SU-DHL-6 (cell line): ENCODE results near the gene KLHL30.
"Not testable (repeated sequence)": the region's sequence is repeated elsewhere in the genome, so short reads cannot be mapped to it uniquely, and the experiment has no call there.

Experiments used
- H2AFZ ChIP-seq: fragments of 200-600 bp; sonication (generic); 2 replicates; pipeline ENCODE4 v1.6.1; 2014; ENCODE audit warnings: low read depth, mild to moderate bottlenecking, moderate library complexity, mixed read lengths, antibody characterized with exemption, low read length; ENCODE audit not compliant: severe bottlenecking
- H3F3A ChIP-seq: fragments of 200-600 bp; shearing (Covaris generic); 2 replicates; pipeline ENCODE4 v1.6.0; 2016; ENCODE audit warnings: antibody characterized with exemption, mild to moderate bottlenecking; ENCODE audit not compliant: insufficient read depth
- H3K27ac ChIP-seq: fragments of 200-600 bp; sonication (generic); 2 replicates; pipeline ENCODE4 v1.5.1; 2016; ENCODE audit warnings: low read depth, mild to moderate bottlenecking, low read length, moderate library complexity, mixed read lengths
- H3K27me3 ChIP-seq: fragments of 200-600 bp; sonication (generic), shearing (Covaris generic); 2 replicates; pipeline ENCODE4 v1.6.0; 2014; ENCODE audit warnings: mild to moderate bottlenecking, low read length
- H3K36me3 ChIP-seq: fragments of 200-600 bp; sonication (generic); 2 replicates; pipeline ENCODE4 v1.6.1; 2014; ENCODE audit warnings: mild to moderate bottlenecking, low read length, mixed read lengths
- H3K4me2 ChIP-seq: fragments of 300-600, 200-600 bp; shearing (Covaris generic), sonication (generic); 2 replicates; pipeline ENCODE4 v1.6.0; 2014; ENCODE audit warnings: low read length, low read depth, mild to moderate bottlenecking; ENCODE audit not compliant: poor library complexity, severe bottlenecking
- H3K4me3 ChIP-seq: fragments of 200-600 bp; sonication (generic); 2 replicates; pipeline ENCODE4 v1.5.1; 2014; ENCODE audit warnings: antibody characterized with exemption, low read length, mild to moderate bottlenecking, mixed read lengths; ENCODE audit not compliant: insufficient read depth, poor library complexity, severe bottlenecking
- H3K79me2 ChIP-seq: fragments of 200-600 bp; sonication (generic); 2 replicates; pipeline ENCODE4 v1.6.1; 2014; ENCODE audit warnings: mild to moderate bottlenecking, low read length, moderate library complexity; ENCODE audit not compliant: insufficient read depth
- H3K9ac ChIP-seq: fragments of 200-600 bp; sonication (generic); 2 replicates; pipeline ENCODE4 v1.7.0; 2014; ENCODE audit warnings: mild to moderate bottlenecking, low read length
- H3K9me2 ChIP-seq: fragments of 200-600 bp; sonication (generic); replicated peaks from 2 replicates; pipeline ENCODE4 v1.6.1; 2014; ENCODE audit warnings: low read length; ENCODE audit not compliant: insufficient read depth
- H3K9me3 ChIP-seq: fragments of 200-600 bp; sonication (generic); 2 replicates; pipeline ENCODE4 v1.6.1; 2014; ENCODE audit warnings: low read length, mixed read lengths; ENCODE audit not compliant: insufficient read depth
- H4K20me1 ChIP-seq: fragments of 200-600 bp; sonication (generic); 2 replicates; pipeline ENCODE4 v1.6.1; 2014; ENCODE audit warnings: low read depth, mild to moderate bottlenecking, antibody characterized with exemption, low read length, moderate library complexity, mixed read lengths
- EZH2phosphoT487 ChIP-seq: fragments of 200-600 bp; sonication (generic), shearing (Covaris generic); conservative IDR thresholded peaks from 2 replicates; pipeline ENCODE4 v1.6.1; 2018; ENCODE audit warnings: mild to moderate bottlenecking, antibody characterized with exemption, low read length, moderate library complexity, mixed read lengths
- TF ChIP-seq, protein P1 (sequence below): fragments of 200-600 bp; sonication (generic); IDR thresholded peaks from one replicate; pipeline ENCODE4 v1.5.1; 2017; ENCODE audit warnings: antibody characterized with exemption, mild to moderate bottlenecking, low read length, moderate library complexity; ENCODE audit not compliant: insufficient read depth, poor library complexity, severe bottlenecking

KLHL30 gene

DNA sequence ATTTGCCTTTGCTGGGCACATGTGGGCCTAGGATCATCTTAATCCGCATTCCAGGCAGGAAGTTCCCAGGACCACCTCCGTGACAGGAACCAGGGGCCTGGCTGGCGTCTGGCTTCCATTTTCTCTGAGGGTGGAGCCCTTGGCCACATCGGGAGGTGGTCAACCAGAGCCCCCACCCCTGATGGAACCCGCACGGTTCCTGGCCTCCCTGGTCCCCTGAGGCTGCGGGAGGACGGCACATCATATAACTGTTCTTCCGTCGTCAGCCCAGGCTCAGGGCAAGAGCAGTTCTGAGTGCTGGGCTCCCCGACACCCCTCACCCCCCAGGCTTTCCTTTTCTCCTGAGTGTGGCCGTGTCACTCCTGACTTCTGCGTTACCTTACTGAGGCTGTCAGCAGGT, 24.9 kb upstream of the KLHL30 start:
- H3K9me3 ChIP-seq = no peaks in the 10 kb centered on the region
- TF ChIP-seq EZH2phosphoT487 = no peak
- TF ChIP-seq, protein P1, sequence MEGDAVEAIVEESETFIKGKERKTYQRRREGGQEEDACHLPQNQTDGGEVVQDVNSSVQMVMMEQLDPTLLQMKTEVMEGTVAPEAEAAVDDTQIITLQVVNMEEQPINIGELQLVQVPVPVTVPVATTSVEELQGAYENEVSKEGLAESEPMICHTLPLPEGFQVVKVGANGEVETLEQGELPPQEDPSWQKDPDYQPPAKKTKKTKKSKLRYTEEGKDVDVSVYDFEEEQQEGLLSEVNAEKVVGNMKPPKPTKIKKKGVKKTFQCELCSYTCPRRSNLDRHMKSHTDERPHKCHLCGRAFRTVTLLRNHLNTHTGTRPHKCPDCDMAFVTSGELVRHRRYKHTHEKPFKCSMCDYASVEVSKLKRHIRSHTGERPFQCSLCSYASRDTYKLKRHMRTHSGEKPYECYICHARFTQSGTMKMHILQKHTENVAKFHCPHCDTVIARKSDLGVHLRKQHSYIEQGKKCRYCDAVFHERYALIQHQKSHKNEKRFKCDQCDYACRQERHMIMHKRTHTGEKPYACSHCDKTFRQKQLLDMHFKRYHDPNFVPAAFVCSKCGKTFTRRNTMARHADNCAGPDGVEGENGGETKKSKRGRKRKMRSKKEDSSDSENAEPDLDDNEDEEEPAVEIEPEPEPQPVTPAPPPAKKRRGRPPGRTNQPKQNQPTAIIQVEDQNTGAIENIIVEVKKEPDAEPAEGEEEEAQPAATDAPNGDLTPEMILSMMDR = no peak

DNA sequence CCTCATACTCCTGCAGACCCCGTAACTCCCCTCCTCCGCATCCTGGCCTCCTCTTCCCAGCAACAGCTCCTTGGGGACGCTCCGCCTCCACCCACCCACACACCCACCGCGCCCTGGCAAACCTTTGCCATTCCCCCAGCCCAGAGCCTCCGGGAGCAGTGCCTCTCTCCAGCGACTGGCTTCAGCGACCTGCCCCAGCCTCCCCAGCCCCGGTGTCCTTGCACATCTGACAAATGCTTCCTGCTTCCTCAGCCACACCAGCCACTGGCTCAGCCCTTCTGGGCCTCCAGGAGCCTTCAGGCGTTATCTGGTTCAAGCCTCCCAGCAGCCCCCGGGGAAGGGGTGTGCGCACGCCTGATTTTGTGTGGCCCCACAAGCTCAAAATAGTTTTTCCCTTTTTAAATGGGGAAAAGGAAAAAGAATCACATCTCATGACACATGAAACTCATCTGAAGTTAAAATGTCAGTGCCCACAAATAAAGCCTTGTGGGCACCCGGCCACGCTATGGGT, 24.1 kb upstream of the KLHL30 start:
- Histone ChIP-seq H3K9me2 (no peaks in the 10 kb centered on the region), H3K9me3 (no peaks in the 10 kb centered on the region), H4K20me1 (no peaks in the 10 kb centered on the region), H3K27me3 (no peaks in the 10 kb centered on the region), H3K79me2 (peaks cover 4% of the 10 kb centered on the region; the same call in 1 of the 2 replicates), H3K36me3 (peaks cover 13% of the 10 kb centered on the region; the same call in 1 of the 2 replicates), H3F3A (peaks cover 12% of the 10 kb centered on the region), H3K27ac (no peak overlapping the region), H2AFZ (no peak overlapping the region), H3K4me2 (no peak overlapping the region), H3K9ac (no peak overlapping the region), H3K4me3 (no peak overlapping the region)
- TF ChIP-seq EZH2phosphoT487 = no peak
- TF ChIP-seq, protein P1 = no peak

More for the DNA sequence above, 24.9 kb upstream of the KLHL30 start:
- H3F3A ChIP-seq = peaks cover 20% of the 10 kb centered on the region
- H3K27me3 ChIP-seq = no peaks in the 10 kb centered on the region
- H3K4me3 ChIP-seq = no peak overlapping the region
- no peak overlapping the region for H3K9ac ChIP-seq
- H4K20me1 ChIP-seq = no peaks in the 10 kb centered on the region
- H3K9me2 ChIP-seq = no peaks in the 10 kb centered on the region
- H3K27ac ChIP-seq = no peak overlapping the region
- peaks cover 13% of the 10 kb centered on the region; the same call in 1 of the 2 replicates for H3K36me3 ChIP-seq
- H3K4me2 ChIP-seq = no peak overlapping the region
- H3K79me2 ChIP-seq = peaks cover 4% of the 10 kb centered on the region; the same call in 1 of the 2 replicates
- H2AFZ ChIP-seq = no peak overlapping the region

- Histone ChIP-seq H2AFZ (no peak overlapping the region), H3K4me3 (no peak overlapping the region), H3K27me3 (no peaks in the 10 kb centered on the region), H3F3A (peaks cover 10% of the 10 kb centered on the region; the same call in 1 of the 2 replicates), H3K79me2 (peaks cover 4% of the 10 kb centered on the region; the same call in 1 of the 2 replicates), H3K4me2 (no peak overlapping the region), H3K36me3 (peaks cover 13% of the 10 kb centered on the region; the same call in 1 of the 2 replicates), H3K27ac (no peak overlapping the region), H4K20me1 (no peaks in the 10 kb centered on the region), H3K9me2 (no peaks in the 10 kb centered on the region), H3K9me3 (no peaks in the 10 kb centered on the region), H3K9ac (no peak overlapping the region)
- TF ChIP-seq, protein P1 = no peak
- no peak for TF ChIP-seq EZH2phosphoT487
Measured at GRCh38 chr2:238114851-238115660, 23.4 kb upstream of the KLHL30 start.

DNA sequence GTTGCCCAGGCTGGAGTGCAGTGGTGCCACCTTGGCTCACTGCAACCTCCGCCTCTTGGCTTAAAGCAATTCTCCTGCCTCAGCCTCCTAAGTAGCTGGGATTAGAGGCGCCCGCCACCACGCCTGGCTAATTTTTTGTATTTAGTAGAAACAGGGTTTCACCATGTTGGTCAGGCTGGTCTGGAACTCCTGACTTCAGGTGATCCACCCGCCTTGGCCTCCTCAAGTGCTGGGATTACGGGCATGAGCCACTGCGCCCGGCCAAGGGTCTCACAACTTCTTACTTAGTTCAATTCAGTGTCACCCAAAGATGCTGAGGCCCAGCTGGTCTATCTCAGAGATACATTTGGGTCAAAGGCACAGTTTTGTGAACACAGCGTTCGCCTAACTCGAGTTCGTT, 22.8 kb upstream of the KLHL30 start:
- H3K4me3 ChIP-seq, H3K27me3 ChIP-seq, H3K9me2 ChIP-seq, H3F3A ChIP-seq, H3K9ac ChIP-seq, H3K4me2 ChIP-seq, H4K20me1 ChIP-seq, H3K27ac ChIP-seq, H3K9me3 ChIP-seq, H3K79me2 ChIP-seq, H2AFZ ChIP-seq: not testable (repeated sequence)
- peaks cover 13% of the 10 kb centered on the region; the same call in 1 of the 2 replicates for H3K36me3 ChIP-seq
